ENCODE results near the gene CD226.

DNA sequence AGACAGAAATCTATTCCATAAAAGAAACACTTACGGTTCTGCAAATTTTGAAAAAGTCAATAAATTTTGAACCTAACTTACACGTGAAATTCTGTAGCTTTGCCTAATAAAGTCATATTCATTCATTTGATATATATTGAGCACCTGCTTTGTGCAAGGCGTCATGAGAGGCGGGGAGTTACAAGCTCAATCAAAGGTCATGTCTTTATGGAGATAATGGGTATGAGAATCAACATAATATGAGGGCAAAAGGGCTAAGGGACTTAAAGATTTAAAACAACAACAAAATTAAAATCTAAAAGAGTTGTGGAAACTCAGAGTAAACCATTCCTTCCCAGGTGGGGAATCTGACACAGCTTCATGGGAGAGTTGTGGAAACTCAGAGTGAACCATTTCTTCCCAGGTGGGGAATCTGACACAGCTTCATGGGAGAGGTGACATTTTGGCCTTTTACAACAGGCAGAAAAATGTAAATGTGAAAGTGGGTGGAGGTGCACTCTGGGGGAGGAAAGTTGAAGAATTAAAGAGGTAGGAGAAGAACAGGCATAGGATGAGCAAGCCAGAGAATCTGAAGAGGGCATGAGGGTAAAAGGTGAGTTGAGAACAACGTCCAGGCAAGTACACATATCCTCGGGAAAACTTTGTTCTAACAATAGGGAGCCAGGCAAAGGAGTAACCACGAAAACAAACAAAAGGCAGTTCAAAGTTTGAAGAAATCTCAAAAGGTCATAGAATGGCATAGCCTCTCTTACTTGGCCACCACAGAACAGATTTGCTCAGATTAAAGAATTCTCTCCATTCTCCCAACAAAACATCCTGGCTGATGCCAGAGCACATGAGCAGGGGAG lies 49.5 kb upstream of the CD226 start:
- TF ChIP-seq CTCF (IDR thresholded peaks at IDR 0.05 in 2 of 3, conservative IDR thresholded peaks at IDR 0.05 in 1 of 3; ENCODE audit: control insufficient read depth in 2 of 3, extremely low read depth in 1 of 3, insufficient read depth in 1 of 3, low read depth in 3 of 3, low read length in 3 of 3) (no peak), POLR2AphosphoS5 (IDR thresholded peaks at IDR 0.05; ENCODE audit: low read length) (no peak), JUND (IDR thresholded peaks at IDR 0.05; ENCODE audit: low read depth, low read length) (no peak), TCF7 (IDR thresholded peaks at IDR 0.05; ENCODE audit: borderline replicate concordance) (no peak), EZH2 (IDR thresholded peaks at IDR 0.05; ENCODE audit: borderline replicate concordance, control insufficient read depth, low read depth, low read length) (no peak), POU2F2 (IDR thresholded peaks at IDR 0.05; ENCODE audit: borderline replicate concordance, low read depth, low read length) (no peak)
- TF ChIP-seq, protein P1, sequence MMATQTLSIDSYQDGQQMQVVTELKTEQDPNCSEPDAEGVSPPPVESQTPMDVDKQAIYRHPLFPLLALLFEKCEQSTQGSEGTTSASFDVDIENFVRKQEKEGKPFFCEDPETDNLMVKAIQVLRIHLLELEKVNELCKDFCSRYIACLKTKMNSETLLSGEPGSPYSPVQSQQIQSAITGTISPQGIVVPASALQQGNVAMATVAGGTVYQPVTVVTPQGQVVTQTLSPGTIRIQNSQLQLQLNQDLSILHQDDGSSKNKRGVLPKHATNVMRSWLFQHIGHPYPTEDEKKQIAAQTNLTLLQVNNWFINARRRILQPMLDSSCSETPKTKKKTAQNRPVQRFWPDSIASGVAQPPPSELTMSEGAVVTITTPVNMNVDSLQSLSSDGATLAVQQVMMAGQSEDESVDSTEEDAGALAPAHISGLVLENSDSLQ (IDR thresholded peaks at IDR 0.05) = no peak
